CD4-positive, alpha-beta T cell treated with Interleukin-6 for 4 hours (primary cell): Measurements from ENCODE around the gene FAM240B.

Source experiments
- DNase-seq: peaks from one replicate; pipeline ENCODE4 v3.0.0-alpha.2; 2020; ENCODE audit warnings: mixed read lengths

Gene FAM240B

DNA sequence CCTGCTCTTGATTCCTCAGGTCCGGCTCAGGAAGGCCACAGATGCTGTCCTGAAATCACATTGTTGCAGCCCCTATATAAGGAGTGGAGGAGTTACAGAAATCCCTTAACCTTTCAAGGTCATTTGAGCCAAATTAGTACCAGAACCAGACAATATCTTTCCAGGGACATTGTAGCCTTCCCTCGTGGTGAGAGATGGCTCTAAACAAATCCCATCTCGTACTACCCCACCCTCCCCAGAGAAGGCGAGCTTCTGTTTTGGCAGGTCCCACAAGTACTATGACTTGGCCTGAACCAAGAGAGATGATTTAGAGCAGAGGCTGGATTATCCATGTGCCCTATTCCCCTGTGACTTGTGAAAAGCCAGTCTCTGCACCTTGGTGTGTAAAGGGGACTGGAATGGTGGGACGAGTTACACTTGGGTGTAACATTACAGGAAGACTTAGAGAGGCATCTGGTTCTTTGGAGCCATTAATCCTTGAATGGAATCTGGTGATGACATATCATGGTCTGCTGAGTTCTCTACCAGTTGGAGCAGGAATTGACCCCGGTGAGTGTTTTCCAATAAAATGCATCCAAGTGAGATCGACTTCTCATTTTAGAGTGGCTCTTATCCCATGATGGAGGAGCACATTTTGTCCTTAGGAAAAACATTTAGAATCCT, at the start of gene FAM240B:
FAM240B (minus strand) TSS at position 51 of the 663 bp plus-strand sequence. CDS start 16,134 bp downstream, outside the sequence.
- DNase-seq = no peak

- DNase-seq = no peak
Measured at GRCh38 chr9:38768351-38768761, 48.4 kb upstream of the FAM240B start.

DNA sequence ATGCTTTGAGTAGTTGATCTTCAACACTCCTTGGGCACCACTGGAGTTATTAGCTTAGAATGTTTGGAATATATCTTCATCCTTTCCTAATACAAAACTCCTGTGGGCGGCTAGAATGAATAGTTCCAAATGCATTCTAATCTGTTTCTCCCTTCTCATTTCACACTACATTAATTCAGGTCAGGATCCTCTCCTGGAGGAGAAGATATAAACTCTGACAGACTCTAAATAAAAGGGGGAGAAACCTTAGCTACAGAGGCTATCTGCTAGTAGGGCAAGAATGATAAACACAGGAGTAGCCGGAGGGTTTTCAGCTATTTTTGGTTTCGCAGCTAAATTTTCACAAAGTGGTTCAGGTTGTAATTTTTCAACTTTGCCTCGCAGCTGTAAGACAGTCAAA, 45.2 kb upstream of the FAM240B start:
- no peak for DNase-seq

- no peak for DNase-seq
Measured at GRCh38 chr9:38761999-38762398, 42.1 kb upstream of the FAM240B start.

DNA sequence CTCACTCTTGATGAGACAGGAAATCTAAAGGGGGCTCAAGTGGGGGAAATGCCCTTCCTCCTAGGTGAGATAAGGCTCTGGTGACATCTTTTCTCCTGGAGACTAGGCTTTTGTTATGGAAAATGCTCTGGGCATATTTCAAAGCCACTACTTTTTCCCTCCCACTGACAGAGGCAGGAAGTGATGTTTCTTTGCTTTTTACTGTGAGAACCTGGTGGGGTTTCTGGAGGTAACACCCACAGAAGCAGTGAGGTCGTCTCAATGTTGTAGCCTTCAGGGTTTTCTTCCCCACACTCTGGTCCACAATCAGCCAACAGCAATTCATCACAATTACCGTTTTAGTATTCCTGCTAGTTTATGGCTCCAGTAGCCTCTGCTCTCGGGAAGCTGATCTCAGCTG, 41.4 kb upstream of the FAM240B start:
- no peak for DNase-seq

DNA sequence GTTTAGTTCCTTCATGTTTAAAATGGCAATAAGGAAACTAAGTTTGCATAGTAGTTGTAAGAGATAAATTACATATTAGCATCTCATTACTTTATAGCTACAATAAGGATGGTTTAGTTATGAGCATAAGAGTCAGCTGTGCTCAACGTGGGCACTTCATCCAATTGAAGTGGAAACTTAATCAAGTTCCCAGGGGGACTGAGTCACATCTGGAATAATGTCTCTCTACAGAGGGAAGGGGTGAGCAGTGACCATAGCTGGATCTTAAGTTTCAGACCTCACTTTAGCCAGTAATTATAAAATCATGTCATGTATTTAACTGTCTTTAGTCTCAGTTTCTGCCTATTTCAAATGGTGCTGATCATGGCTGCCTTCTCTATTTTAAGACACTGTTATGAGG, 36.8 kb upstream of the FAM240B start:
- DNase-seq = no peak

DNA sequence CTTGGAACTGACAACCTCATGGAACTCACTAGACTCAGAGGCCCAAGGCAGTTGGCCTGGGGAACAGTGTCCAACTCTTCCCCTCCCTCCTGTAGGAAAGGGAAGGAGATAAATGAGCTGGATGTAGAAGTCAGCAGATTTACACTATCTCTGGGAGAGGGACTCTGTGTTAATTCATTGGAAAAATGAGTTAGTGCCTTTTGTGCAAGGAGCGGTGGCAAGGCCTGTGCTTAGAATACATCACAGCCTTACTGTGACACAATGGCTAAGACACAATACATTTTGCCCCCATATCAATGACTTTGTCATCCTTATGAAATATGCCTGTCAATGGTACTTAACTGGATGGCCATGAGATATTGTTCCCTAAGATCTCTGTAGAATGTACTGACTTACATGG, 28.0 kb upstream of the FAM240B start:
- DNase-seq = no peak

GRCh38 chr9:38747067-38747466, 27.1 kb upstream of the FAM240B start:
- no peak for DNase-seq

DNA sequence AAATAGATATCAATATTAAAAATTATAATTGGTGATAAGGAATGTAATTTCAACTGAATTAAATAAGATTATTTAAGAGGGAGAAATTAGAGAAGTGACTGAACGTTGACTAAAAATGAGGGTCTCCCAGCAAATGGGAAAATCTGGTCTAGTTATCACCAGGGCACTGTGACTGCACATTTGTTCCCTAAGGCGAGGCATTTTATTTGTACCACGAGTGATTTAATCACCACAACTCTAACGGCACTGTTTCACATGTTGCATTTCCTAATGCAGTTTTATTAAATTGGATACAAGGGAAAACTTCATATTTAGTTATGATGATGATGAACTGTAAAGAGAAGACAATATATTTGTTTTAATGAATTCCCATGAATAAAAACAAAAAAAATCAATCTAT, 26.4 kb upstream of the FAM240B start:
- DNase-seq = no peak

- DNase-seq = no peak
Measured at GRCh38 chr9:38744484-38744883, 24.6 kb upstream of the FAM240B start.

- no peak for DNase-seq
Measured at GRCh38 chr9:38737246-38737645, 17.3 kb upstream of the FAM240B start.

DNA sequence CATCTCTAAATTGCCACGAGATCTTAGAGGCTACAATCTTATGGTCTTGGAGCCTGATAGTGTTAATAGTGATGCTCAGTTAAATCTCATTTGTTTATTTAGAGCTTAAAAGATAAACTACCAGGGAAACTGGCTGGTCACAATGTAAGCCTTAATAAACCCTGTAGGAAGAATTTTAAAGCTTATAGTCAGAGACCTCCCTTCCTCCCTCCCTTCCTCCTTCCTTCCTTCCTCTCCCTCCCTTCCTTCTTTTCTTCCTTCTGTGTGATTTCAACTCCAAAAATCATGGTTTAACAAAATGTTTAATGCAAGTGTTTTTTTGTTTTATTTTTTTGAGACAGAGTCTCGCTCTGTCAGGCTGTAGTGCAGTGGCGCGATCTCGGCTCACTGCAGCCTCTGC, 14.9 kb upstream of the FAM240B start:
- no peak for DNase-seq

GRCh38 chr9:38733503-38733902, 13.6 kb upstream of the FAM240B start:
- DNase-seq = no peak

DNA sequence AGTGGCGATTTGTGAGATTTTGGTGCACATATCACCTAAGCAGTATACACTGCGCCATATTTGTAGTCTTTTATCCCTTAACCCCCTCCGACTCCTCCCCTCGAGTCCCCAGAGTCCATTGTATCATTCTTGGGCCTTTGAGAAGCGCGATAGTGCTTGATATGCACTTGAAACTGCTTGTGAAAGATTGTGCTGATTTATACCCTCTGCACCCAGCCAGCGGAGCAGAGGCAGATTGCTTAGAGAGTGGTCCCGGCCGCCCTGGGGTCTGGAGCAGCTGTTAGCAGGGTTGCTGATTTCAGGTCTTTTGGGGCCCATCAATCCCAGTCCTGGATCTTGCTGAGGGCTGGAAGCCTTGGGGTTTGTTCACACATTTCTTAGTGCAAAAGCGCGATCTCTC, 13.0 kb upstream of the FAM240B start:
- no peak for DNase-seq

GRCh38 chr9:38727497-38728001, 7.6 kb upstream of the FAM240B start:
- no peak for DNase-seq

- DNase-seq = no peak
Measured at GRCh38 chr9:38724754-38725153, 4.8 kb upstream of the FAM240B start.

DNA sequence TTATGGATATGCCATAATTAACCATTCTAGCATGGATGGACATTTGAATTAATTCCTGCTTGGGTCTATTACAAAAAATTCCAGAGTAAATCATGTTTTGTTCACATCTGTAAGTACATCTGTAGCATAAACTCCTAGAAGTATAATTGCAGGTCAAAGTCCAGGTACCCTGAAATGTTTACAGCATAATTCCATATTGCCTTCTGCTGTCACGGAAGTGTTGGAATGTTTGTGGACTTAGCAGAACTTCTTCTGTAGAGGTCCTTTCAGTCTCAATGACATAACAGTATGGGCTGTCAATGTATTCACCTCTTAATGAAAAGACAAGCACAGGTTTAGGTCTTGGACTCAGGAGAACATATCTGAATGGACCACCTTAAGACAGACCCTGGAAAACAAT, 1.8 kb downstream of the FAM240B start:
- no peak for DNase-seq

- no peak for DNase-seq
Measured at GRCh38 chr9:38715684-38716083, 4.2 kb downstream of the FAM240B start.

- no peak for DNase-seq
Measured at GRCh38 chr9:38713426-38713825, 6.5 kb downstream of the FAM240B start.

DNA sequence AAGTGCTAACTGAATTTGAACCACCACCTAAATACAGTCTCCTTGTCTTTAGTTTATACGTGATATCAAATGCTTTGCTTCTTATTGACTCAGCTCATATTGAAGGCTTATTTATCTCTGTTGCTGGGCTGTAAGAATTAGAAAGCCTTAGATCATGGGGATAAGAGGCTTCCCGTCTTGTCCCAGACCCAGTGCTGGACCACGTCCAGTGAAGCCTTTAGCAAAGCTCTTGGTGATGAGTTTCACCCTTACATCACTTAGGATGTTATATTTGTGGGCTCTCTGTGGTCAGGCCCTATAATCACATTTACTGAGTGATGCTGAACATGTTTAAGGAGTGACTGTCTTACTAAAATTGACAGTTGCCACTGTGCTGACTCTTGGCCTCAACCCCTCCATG, 11.2 kb downstream of the FAM240B start:
- no peak for DNase-seq

DNA sequence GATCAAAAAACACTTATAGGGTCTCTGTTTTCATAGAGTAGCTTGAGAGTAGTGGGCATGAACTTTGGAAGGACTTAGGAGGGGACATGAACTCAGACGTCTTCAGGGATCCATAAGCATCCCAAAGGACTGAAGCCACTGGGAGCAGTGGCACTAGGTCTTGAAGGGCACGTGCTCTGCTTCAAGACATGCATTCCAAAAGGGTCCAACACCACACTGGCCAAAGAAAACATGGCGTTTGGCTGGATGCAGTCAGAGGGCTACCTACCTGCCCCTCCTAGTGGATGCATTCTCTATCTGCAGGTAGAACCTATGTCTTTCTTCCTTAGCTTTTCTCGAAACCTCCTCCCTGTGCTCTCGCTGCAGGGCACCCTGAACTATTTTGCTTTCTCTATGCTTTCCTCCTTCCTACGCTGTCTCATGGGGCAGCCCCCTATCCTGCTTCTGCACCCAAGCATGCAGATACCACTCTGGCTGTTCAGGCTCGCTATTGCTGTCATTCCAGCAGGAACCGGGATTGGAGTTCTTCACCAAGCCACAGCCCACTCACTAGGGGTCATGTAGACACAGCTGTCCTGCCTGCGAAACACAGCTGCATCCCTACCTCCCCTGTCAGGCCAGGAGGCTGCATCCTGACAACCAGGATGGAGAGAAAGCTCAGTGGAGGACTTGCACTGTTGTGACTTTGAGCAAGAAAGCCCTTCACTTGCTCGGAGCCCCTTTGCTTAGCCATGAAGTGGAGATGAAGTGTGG, 11.9 kb downstream of the FAM240B start:
- DNase-seq = no peak

DNA sequence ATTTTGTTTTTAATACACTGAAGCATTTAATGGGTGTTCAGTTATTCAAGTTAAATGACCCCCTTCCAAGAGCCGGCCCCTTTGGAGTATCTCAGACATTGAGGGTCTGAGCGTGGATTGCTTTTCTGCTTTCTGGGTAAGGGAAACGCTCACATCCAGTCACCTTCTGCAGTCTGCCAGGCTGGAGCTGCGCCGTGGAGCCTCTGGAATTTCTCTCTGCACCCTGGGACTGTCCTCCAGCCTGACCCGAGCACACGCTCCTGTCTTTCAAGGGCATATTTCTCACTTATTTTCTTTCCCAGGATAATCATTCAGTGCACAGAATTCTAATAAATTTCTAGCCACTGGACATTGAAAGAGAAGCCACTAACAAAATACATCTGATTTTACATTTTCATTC, 13.4 kb downstream of the FAM240B start:
- no peak for DNase-seq

GRCh38 chr9:38705917-38706316, 14.0 kb downstream of the FAM240B start:
- DNase-seq = no peak

- DNase-seq = no peak
Measured at GRCh38 chr9:38700695-38701094, 19.2 kb downstream of the FAM240B start.

DNA sequence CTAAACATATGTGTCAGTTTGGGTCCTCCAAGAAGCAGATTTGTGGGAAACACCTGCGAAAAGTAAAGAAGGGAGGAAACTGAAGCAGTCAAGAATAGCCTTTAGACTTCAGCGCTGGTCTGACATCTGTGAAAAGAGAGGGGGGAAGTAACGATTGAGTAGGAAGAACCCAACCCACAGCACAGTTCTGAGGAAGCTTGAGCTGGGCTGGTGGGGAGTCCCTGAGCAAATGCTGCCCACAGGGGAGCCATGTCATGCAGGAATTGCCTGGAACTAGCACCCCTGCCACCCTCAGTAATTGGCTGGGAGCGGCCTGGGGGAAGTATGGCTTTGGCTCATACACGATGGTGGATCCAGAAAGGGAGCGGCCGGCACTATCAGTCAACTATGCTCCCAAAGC, 20.6 kb downstream of the FAM240B start:
- no peak for DNase-seq
